GM13977 (cell line): ENCODE data around the gene MATCAP1.
A peak's percentile ranks its signal among the peaks of the same experiment; 100 is the strongest.

ENCODE experiments used
- DNase-seq: peaks from one replicate; pipeline ENCODE4 v3.0.0; 2012; ENCODE audit warnings: low spot score
- in situ Hi-C: fragments of 300-500 bp; cut with MboI; formaldehyde crosslinking; loops from one replicate; pipeline ENCODE4 v1.12.0; 2022; ENCODE audit warnings: low sequenced_read_pairs, low pct_unique_long_range_greater_than_20kb, mixed read lengths, inconsistent platforms; ENCODE audit not compliant: unreplicated experiment
- TF ChIP-seq, protein P1 (sequence below): IDR thresholded peaks from 2 replicates; pipeline ENCODE4 v1.5.1; 2012; ENCODE audit warnings: mild to moderate bottlenecking, control low read depth; ENCODE audit not compliant: insufficient read depth; ENCODE audit errors: extremely low read depth, missing control alignments

The MATCAP1 gene

DNA sequence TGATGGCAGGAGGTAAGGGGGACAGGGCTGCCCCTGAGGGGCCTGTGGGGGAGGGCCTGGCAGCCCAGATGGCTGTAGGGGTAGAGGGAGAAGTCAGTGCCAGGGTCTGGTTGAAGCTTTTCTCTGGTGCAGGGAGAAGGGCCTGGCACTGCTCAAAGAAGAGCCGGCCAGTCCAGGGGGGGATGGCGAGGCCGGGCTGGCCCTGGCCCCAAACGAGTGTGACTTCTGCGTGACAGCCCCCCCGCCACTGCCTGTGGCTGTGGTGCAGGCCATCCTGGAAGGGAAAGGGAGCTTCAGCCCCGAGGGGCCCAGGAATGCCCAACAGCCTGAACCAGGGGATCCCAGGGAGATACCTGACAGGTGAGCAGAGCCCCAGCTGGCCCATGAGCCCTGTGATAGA is 16.2 kb downstream of the MATCAP1 start:
- DNase-seq, result no peak
- in situ Hi-C loops, result no loop called here
- TF ChIP-seq, protein P1, sequence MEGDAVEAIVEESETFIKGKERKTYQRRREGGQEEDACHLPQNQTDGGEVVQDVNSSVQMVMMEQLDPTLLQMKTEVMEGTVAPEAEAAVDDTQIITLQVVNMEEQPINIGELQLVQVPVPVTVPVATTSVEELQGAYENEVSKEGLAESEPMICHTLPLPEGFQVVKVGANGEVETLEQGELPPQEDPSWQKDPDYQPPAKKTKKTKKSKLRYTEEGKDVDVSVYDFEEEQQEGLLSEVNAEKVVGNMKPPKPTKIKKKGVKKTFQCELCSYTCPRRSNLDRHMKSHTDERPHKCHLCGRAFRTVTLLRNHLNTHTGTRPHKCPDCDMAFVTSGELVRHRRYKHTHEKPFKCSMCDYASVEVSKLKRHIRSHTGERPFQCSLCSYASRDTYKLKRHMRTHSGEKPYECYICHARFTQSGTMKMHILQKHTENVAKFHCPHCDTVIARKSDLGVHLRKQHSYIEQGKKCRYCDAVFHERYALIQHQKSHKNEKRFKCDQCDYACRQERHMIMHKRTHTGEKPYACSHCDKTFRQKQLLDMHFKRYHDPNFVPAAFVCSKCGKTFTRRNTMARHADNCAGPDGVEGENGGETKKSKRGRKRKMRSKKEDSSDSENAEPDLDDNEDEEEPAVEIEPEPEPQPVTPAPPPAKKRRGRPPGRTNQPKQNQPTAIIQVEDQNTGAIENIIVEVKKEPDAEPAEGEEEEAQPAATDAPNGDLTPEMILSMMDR, result no peak

DNA sequence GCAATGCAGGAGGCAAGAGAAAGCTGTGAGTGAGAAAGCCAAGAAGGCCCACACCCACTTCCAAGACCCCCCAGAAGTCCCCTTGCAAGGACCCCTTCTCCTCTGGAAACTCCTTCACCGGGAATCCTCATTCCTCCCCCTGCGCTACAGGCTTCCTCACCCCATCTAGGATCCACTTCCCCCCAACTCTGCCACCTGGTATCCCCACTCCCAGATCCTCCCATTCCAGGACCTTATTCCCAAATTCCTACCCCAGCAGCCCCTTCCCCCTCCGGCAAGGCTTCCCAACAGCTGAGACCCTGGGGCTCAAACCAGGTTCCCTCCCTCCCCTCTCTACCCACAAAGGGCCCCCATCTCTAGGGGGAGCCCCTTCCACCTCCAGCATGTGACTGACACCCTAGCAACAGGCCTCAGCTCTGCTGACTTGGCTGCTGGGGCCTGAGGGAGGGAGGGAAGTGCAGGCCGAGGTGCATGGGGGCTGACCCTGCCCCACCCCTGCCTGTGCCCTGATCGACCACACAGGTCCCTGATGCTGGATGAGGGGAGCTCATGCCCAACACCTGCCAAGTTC is 17.1 kb downstream of the MATCAP1 start:
- TF ChIP-seq, protein P1, result peak; percentile 23
- DNase-seq, result no peak
- in situ Hi-C loops, result no loop called here

DNA sequence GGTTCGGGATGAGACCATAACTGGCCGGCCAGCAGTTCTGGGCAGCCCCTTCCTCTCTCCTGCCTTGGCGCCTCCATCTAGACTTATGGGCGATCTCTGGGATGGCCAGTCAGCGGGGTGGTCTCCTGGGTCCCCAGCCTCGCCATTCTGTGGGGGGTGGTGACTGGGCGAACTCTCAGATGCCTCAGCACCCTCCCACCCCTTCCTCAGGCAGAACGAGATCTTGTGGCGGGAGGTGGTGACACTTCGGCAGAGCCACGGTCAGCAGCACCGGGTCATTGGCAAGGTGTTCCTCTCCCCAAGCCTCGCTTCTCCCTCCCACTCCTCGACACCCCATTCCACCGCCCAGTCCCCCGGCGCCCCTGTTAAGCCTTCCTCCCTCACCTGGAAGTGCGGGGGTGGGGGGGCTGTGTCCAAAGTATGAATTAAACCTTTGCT is 17.6 kb downstream of the MATCAP1 start:
- no peak for DNase-seq
- in situ Hi-C loops, result no loop called here
- TF ChIP-seq, protein P1, result no peak

DNA sequence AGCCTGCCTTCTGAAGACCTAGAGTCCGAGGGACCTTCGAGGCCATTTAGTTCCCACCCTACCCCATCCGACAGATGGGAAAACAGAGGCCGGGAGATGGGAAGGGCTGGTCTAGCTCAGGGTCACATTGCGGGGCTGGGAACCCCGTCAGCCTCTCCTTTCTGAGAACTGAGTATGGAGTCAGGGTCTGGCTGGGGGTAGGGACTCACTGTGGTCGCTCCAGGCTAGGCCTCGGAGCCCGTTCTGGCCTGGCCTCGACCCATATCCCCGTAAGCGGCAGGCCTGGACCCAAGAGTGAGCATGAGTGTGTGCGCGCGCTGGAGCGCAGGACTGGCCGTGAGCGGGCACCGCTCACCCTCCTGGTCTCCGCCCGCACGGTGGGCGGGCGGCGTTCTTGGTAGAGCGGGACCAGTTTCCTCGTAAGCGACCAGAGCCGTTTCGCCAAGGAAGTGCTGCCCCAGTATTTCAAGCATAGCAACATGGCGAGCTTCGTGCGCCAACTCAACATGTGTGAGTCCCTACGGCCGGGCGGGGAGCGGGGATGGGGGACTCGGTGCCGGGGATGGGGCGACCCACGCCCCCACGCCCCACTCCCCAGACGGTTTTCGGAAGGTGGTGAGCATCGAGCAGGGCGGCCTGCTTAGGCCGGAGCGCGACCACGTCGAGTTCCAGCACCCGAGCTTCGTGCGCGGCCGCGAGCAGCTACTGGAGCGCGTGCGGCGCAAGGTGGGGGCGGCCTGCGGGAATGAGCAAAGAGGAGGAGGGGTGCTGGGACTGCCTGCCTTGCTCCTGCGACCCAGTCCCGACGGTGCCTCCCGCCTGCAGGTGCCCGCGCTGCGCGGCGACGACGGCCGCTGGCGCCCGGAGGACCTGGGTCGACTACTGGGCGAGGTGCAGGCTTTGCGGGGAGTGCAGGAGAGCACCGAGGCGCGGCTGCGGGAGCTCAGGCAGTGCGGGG is 18.4 kb downstream of the MATCAP1 start:
- no peak for DNase-seq
- TF ChIP-seq, protein P1, result no peak
- in situ Hi-C loops, result no loop called here

DNA sequence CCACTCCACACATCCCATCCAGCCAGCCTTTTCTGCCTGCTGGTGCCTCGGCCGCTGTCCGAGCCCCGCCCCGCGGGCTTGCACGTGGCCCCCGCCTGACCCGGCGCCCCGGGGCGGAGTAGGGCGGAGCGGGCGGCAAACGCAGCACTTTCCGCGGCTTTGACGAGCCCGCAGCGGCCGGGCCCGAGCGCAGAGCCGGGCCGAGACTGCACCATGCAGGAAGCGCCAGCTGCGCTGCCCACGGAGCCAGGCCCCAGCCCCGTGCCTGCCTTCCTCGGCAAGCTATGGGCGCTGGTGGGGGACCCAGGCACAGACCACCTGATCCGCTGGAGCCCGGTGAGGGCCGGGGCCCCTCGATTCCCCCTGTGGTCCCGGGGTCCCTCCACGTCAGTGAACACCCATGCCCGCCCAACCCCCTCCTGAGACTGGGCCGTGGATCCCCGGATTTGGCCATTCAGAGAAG is 19.1 kb downstream of the MATCAP1 start, which contains the start of gene HSF4:
TSS of gene HSF4 (plus strand) at position 147 of the 463 bp plus-strand sequence. CDS start at position 214, 67 bp downstream.
- in situ Hi-C loops, result no loop called here
- TF ChIP-seq, protein P1, result no peak
- DNase-seq, result peak; percentile 70

DNA sequence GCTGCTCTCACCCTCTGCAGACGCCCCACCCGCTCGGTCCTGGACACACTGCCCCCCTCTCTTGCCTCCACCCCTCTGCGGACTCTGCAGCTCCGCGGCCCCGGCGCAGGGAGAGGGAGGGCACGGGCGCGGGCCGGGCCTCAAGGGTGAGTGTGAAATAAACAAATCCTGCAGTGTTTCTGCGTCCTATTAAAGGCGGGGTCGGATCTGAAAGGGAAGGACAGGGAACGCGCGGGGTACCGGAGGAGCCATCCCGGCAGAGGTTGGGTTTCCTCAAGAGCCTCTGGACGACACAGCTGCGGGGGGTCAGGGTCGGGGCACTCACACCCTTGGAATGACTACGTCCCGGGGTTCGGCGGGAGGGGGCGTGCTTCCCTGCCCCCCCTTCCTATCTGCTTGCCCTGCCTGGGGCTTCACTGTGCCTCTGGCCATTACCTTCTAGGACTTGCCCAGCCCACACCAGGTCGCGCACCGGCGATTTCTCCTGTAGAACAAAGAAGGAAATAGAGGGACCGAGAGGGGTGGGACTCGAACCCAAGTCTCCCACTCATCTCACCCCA is 19.7 kb downstream of the MATCAP1 start:
- in situ Hi-C loops, result no loop called here
- no peak for DNase-seq
- TF ChIP-seq, protein P1, result no peak
